H9 (cell line): Measurements from ENCODE around the gene FAM163B. TPM values are rescaled to one million over a fixed set of nuclear protein-coding genes. Genes with fewer than 3 reads are reported as not detected.

ENCODE experiments used
- DNase-seq: peaks from one replicate; pipeline ENCODE4 v3.0.0-alpha.2; 2017
- H2AFZ ChIP-seq: one replicate; pipeline ENCODE4 v1.6.1; 2013; ENCODE audit warnings: mild to moderate bottlenecking, low read length, control low read depth, moderate library complexity
- H2AK5ac ChIP-seq: 2 replicates; pipeline ENCODE4 v1.6.1; 2013; ENCODE audit warnings: low read length, control low read depth, mixed read lengths; ENCODE audit not compliant: insufficient read length
- H2BK120ac ChIP-seq: one replicate; pipeline ENCODE4 v1.6.1; 2013; ENCODE audit warnings: low read depth, mild to moderate bottlenecking, low read length, control low read depth, inconsistent platforms; ENCODE audit not compliant: poor library complexity, severe bottlenecking
- H2BK12ac ChIP-seq: 2 replicates; pipeline ENCODE4 v1.6.1; 2013; ENCODE audit warnings: low read length, control low read depth, mixed read lengths, low read depth; ENCODE audit not compliant: insufficient read length
- H2BK15ac ChIP-seq: 2 replicates; pipeline ENCODE4 v1.6.1; 2013; ENCODE audit warnings: low read depth, low read length, control low read depth
- H2BK20ac ChIP-seq: one replicate; pipeline ENCODE4 v1.6.1; 2013; ENCODE audit warnings: low read depth, mild to moderate bottlenecking, low read length, control low read depth, inconsistent platforms; ENCODE audit not compliant: poor library complexity, severe bottlenecking
- H2BK5ac ChIP-seq: 2 replicates; pipeline ENCODE4 v1.6.1; 2013; ENCODE audit warnings: low read length, control low read depth, mixed read lengths; ENCODE audit not compliant: insufficient read length
- H3K14ac ChIP-seq: 2 replicates; pipeline ENCODE4 v1.6.1; 2013; ENCODE audit warnings: low read length, control low read depth; ENCODE audit not compliant: insufficient read depth
- H3K18ac ChIP-seq: 2 replicates; pipeline ENCODE4 v1.6.1; 2013; ENCODE audit warnings: low read depth, mild to moderate bottlenecking, mixed read lengths, low read length, control low read depth; ENCODE audit not compliant: insufficient read length
- H3K23ac ChIP-seq: 2 replicates; pipeline ENCODE4 v1.6.1; 2013; ENCODE audit warnings: low read length, control low read depth, mixed read lengths, low read depth; ENCODE audit not compliant: insufficient read length
- H3K23me2 ChIP-seq: 2 replicates; pipeline ENCODE4 v1.6.1; 2013; ENCODE audit warnings: low read depth, mild to moderate bottlenecking, mixed read lengths, low read length, control low read depth; ENCODE audit not compliant: insufficient read length, poor library complexity, severe bottlenecking
- H3K27ac ChIP-seq: 2 replicates; pipeline ENCODE4 v1.5.1; 2013; ENCODE audit warnings: low read length, control low read depth, mixed read lengths, low read depth; ENCODE audit not compliant: insufficient read length
- H3K27me3 ChIP-seq: 2 replicates; pipeline ENCODE4 v1.6.1; 2013; ENCODE audit warnings: low read length, control low read depth, inconsistent platforms; ENCODE audit not compliant: insufficient read depth
- H3K4ac ChIP-seq: 2 replicates; pipeline ENCODE4 v1.6.1; 2013; ENCODE audit warnings: low read depth, mild to moderate bottlenecking, control low read depth, inconsistent platforms, low read length, moderate library complexity
- H3K4me1 ChIP-seq: 2 replicates; pipeline ENCODE4 v1.6.1; 2013; ENCODE audit warnings: low read length, control low read depth, inconsistent platforms; ENCODE audit not compliant: insufficient read depth
- H3K4me2 ChIP-seq: 2 replicates; pipeline ENCODE4 v1.6.1; 2013; ENCODE audit warnings: low read length, control low read depth, mixed read lengths; ENCODE audit not compliant: insufficient read length, insufficient read depth
- H3K56ac ChIP-seq: 2 replicates; pipeline ENCODE4 v1.6.1; 2013; ENCODE audit warnings: low read depth, mild to moderate bottlenecking, mixed read lengths, low read length, control low read depth; ENCODE audit not compliant: insufficient read length
- H3K79me1 ChIP-seq: 2 replicates; pipeline ENCODE4 v1.6.1; 2013; ENCODE audit warnings: low read depth, mild to moderate bottlenecking, moderate library complexity, low read length, control low read depth, inconsistent platforms; ENCODE audit not compliant: insufficient read depth, poor library complexity, severe bottlenecking
- H3K79me2 ChIP-seq: 2 replicates; pipeline ENCODE4 v1.6.1; 2013; ENCODE audit warnings: low read length, control low read depth, inconsistent platforms; ENCODE audit not compliant: insufficient read depth
- H3K9ac ChIP-seq: 2 replicates; pipeline ENCODE4 v1.6.1; 2013; ENCODE audit warnings: low read length, control low read depth, mixed read lengths; ENCODE audit not compliant: insufficient read length; ENCODE audit errors: extremely low read depth
- H3K9me3 ChIP-seq: one replicate; pipeline ENCODE4 v1.6.1; 2013; ENCODE audit warnings: low read depth, low read length, inconsistent platforms; ENCODE audit not compliant: control insufficient read depth
- H3T11ph ChIP-seq: one replicate; pipeline ENCODE4 v1.6.1; 2013; ENCODE audit warnings: mild to moderate bottlenecking, low read length, control low read depth, inconsistent platforms
- H4K20me1 ChIP-seq: one replicate; pipeline ENCODE4 v1.6.1; 2013; ENCODE audit not compliant: control insufficient read depth, insufficient read length, insufficient read depth
- H4K5ac ChIP-seq: 2 replicates; pipeline ENCODE4 v1.6.1; 2013; ENCODE audit warnings: low read depth, mild to moderate bottlenecking, mixed read lengths, low read length, control low read depth; ENCODE audit not compliant: insufficient read length
- H4K8ac ChIP-seq: replicated peaks from 2 replicates; pipeline ENCODE4 v1.6.1; 2013; ENCODE audit warnings: low read length, control low read depth, mixed read lengths, low read depth; ENCODE audit not compliant: insufficient read length
- H4K91ac ChIP-seq: 2 replicates; pipeline ENCODE4 v1.6.1; 2013; ENCODE audit warnings: low read depth, mild to moderate bottlenecking, moderate library complexity, mixed read lengths, low read length, control low read depth; ENCODE audit not compliant: insufficient read length
- H3K27ac Mint-ChIP-seq, 3 experiments: 2 replicates in 2 of 3; 3 replicates in 1 of 3; pipeline ENCODE4 v1.8.0; 2020 to 2021; ENCODE audit warnings: mixed read lengths in 3 of 3, mild to moderate bottlenecking in 1 of 3, moderate library complexity in 1 of 3
- H3K27me3 Mint-ChIP-seq: 2 replicates; pipeline ENCODE4 v1.8.0; 2021; ENCODE audit warnings: low read depth, mild to moderate bottlenecking, moderate library complexity, mixed read lengths
- H3K36me3 Mint-ChIP-seq, 3 experiments: 2 replicates in 2 of 3; 3 replicates in 1 of 3; pipeline ENCODE4 v1.8.0; 2020 to 2021; ENCODE audit warnings: low read depth in 3 of 3, mixed read lengths in 3 of 3; ENCODE audit not compliant: insufficient read depth in 1 of 3
- H3K4me1 Mint-ChIP-seq, 2 experiments: 2 replicates each; pipeline ENCODE4 v1.8.0; 2020; ENCODE audit warnings: mixed read lengths in 2 of 2
- H3K4me3 Mint-ChIP-seq, 2 experiments: 2 replicates in 1 of 2; 3 replicates in 1 of 2; pipeline ENCODE4 v1.8.0; 2020 to 2021; ENCODE audit warnings: mild to moderate bottlenecking in 2 of 2, mixed read lengths in 2 of 2, moderate library complexity in 1 of 2
- H3K9me3 Mint-ChIP-seq, 2 experiments: 2 replicates in 1 of 2; 3 replicates in 1 of 2; pipeline ENCODE4 v1.8.0; 2020; ENCODE audit warnings: mild to moderate bottlenecking in 2 of 2, mixed read lengths in 2 of 2, moderate library complexity in 1 of 2
- CTCF ChIP-seq: fragments of 200-600 bp; sonication (generic); conservative IDR thresholded peaks from 3 replicates; pipeline ENCODE4 v1.8.0; 2021; ENCODE audit warnings: antibody characterized with exemption, mild to moderate bottlenecking
- WGBS: extraction: QIAGEN DNeasy Blood & Tissue Kit; methylation state at CpG from one replicate; pipeline ENCODE4 v1.1.7; 2013; ENCODE audit warnings: missing lambda C conversion rate, low lambda C conversion rate, mixed read lengths; ENCODE audit not compliant: insufficient read length; ENCODE audit errors: extremely low coverage; 5-methylcytosine and 5-hydroxymethylcytosine counted together
- total RNA-seq: library from RNA; stranded (reverse); gene quantifications from 2 replicates; pipeline ENCODE4 v1.2.1, GENCODE V29; 2021

The FAM163B gene
- total RNA-seq, 1 experiment from 2014 or later: 0.39 TPM

GRCh38 chr9:133569891-133570690 is 39.1 kb downstream of the FAM163B start:
- peak; percentile 76 for DNase-seq
- Histone ChIP-seq H4K5ac (no peak overlapping the region), H3K18ac (no peak overlapping the region), H3K14ac (no peak overlapping the region; the same call in 1 of the 2 replicates), H2BK5ac (no peak overlapping the region), H3K9ac (no peak overlapping the region), H3K23me2 (no peaks in the 10 kb centered on the region), H3K27ac (no peak overlapping the region), H2AFZ (no peak overlapping the region), H4K20me1 (no peaks in the 10 kb centered on the region), H3K79me1 (no peaks in the 10 kb centered on the region), H2BK120ac (no peak overlapping the region), H2BK20ac (no peak overlapping the region), H3K4me1 (no peaks in the 10 kb centered on the region), H2BK12ac (no peak overlapping the region), H3K9me3 (no peaks in the 10 kb centered on the region), H3K27me3 (no peaks in the 10 kb centered on the region), H3T11ph (no peak overlapping the region), H3K4ac (no peak overlapping the region), H3K4me2 (no peak overlapping the region), H2AK5ac (no peak overlapping the region), H4K91ac (no peak overlapping the region), H3K56ac (no peak overlapping the region), H4K8ac (no peak overlapping the region), H2BK15ac (no peak overlapping the region), H3K79me2 (no peaks in the 10 kb centered on the region), H3K23ac (no peak overlapping the region)
- TF ChIP-seq CTCF: no peak
- no peak overlapping the region for H3K4me3 Mint-ChIP-seq
- 0 out of 7 replicates have a peak overlapping the region, but pooled peaks of 1 of the 3 experiments have one; percentile 66 for H3K27ac Mint-ChIP-seq
- no peaks in the 10 kb centered on the region; a peak in 1 of 7 replicates for H3K36me3 Mint-ChIP-seq
- no peaks in the 10 kb centered on the region for H3K9me3 Mint-ChIP-seq
- no CpG with 5 or more reads among the region's 36 CpGs for WGBS
- 0 out of 4 replicates have a peak, but pooled peaks cover 0 to 9% of the 10 kb centered on the region in 2 experiments for H3K4me1 Mint-ChIP-seq
- H3K27me3 Mint-ChIP-seq: peaks cover 1% of the 10 kb centered on the region
